Measurements from ENCODE around the gene LGSN.

The LGSN gene

DNA sequence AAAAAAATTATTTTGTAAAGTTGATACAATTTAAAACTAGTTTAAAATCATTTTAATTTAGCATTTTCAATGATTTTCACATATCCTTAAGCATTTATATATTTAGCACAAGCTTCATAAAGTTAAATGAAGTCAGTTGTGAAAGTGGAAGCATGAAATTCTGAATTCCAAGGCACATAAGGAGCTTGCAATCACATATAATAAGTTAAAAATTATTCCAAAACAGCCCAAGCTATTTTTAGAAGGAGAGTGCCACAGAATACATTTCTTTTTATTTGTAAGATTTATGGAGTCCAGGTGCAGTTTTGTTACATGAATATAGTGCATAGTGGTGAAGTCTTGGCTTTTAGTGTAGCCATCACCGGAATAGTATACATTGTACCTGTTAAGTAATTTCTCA lies 3.2 kb upstream of the LGSN start:
- no peak overlapping the region for H3K4me3 ChIP-seq (ENCODE audit: low read depth, low read length)
- TF ChIP-seq, protein P1, sequence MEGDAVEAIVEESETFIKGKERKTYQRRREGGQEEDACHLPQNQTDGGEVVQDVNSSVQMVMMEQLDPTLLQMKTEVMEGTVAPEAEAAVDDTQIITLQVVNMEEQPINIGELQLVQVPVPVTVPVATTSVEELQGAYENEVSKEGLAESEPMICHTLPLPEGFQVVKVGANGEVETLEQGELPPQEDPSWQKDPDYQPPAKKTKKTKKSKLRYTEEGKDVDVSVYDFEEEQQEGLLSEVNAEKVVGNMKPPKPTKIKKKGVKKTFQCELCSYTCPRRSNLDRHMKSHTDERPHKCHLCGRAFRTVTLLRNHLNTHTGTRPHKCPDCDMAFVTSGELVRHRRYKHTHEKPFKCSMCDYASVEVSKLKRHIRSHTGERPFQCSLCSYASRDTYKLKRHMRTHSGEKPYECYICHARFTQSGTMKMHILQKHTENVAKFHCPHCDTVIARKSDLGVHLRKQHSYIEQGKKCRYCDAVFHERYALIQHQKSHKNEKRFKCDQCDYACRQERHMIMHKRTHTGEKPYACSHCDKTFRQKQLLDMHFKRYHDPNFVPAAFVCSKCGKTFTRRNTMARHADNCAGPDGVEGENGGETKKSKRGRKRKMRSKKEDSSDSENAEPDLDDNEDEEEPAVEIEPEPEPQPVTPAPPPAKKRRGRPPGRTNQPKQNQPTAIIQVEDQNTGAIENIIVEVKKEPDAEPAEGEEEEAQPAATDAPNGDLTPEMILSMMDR (IDR thresholded peaks at IDR 0.05; ENCODE audit: borderline replicate concordance, insufficient read depth, low read depth, low read length) = no peak

DNA sequence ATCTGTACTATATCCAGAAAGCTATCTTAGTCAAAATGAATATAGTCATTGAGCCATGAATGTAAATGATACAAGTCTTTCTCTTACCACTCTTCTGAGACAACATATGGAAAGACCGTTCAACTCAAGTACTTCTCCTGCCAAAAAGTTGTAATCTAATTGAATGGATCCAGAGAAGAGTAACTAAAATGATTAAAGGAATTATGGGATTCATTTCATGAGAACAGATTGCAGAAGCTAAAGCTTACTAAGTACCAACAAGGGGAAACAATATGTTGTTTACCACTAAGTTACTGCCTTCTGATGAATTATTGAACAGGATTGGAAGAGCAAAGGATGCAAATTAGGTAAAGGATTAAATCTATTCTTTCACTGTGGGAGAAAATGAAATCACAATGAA lies 2.0 kb upstream of the LGSN start:
- H3K4me3 ChIP-seq (ENCODE audit: low read depth, low read length) = no peak overlapping the region
- TF ChIP-seq, protein P1 (IDR thresholded peaks at IDR 0.05; ENCODE audit: borderline replicate concordance, insufficient read depth, low read depth, low read length) = no peak

DNA sequence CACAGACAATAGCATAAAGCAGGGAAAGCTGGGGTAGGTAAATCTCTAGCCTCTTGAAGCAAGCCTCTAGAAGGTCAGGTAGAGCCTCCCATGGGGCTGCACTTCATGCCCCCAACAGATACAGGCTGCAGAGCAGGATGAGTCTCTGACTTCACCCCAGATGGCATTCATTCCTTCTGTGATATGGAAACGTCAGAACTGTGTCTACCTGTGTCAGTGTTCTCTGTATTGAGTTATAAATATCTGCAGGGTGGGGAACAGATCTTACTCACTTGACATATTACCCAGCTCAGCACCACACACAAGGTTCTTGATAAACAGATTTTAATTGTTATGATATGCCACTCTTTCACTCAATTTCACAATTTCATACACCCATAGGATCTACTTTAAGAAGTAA lies 2.1 kb downstream of the LGSN start:
- TF ChIP-seq, protein P1 (IDR thresholded peaks at IDR 0.05; ENCODE audit: borderline replicate concordance, insufficient read depth, low read depth, low read length) = no peak
- no peak overlapping the region for H3K4me3 ChIP-seq (ENCODE audit: low read depth, low read length)

DNA sequence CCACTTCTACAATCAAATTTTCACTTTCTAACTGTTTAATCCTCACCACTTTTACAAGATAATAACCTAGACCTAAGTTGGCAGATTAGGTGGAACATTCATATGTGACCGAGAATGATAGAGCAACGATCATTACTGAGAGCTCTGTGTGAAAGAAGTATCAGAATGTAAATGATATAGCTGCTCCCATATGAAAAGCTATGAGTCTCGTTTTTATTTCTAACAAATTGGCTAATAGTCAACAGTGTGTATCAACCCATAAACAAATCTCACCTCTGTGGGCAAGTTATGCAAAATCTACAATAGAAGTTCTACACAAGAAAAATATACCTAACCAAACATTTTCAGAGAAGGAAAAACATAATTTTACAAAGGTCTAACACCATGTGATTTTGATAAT lies 3.7 kb downstream of the LGSN start:
- H3K4me3 ChIP-seq (ENCODE audit: low read depth, low read length) = no peak overlapping the region
- TF ChIP-seq, protein P1 (IDR thresholded peaks at IDR 0.05; ENCODE audit: borderline replicate concordance, insufficient read depth, low read depth, low read length) = no peak

DNA sequence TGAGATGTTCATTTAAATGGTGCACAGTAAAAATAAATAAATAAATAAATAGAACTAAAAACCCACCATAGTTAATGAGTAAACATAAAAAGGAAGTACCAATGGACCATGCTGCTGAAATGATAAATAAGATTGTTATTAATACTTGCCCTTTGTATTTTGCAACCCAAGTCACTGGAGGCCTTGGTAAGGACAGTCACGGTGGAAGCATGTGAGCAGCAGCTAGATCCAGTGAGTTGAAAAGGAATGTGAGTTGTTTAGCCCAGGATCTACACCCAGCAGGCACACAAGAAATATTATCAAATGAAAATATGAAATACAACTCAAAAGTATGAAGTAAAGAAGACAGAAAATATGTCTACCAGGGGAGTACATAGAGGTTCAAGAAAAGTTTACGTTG lies 6.7 kb downstream of the LGSN start:
- TF ChIP-seq, protein P1 (IDR thresholded peaks at IDR 0.05; ENCODE audit: borderline replicate concordance, insufficient read depth, low read depth, low read length) = no peak

DNA sequence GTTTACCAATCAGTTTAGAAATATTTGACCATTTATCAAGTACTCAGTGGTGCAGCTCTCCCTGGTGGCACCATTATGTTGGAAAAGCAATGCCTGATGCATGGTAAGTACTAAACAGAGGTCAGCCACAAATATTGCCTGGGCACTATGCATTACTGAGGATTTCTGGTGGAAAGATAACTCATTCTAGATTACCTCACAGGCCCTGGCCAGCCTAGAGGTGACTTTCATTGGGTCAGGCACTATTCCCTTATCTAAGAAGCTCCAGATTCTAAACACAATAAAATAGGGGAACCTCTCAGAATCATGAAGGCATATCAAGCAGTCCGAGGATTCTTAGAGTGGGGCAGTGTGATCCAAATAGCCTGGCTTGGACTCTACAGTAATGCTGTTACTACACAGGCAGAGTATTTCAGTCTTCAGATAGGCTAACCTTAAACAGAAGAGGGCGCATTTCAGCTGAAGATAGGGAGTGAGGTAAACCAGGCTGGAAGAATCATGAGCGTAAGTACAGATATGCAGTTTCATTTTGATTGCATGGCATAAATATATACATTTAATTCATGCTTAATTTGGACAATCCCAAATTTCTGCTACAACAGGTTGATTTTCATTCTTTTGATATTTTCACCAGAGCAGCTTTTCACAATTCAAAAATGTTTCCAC lies 12.1 kb downstream of the LGSN start:
- H3K4me3 ChIP-seq (ENCODE audit: low read depth, low read length) = no peak overlapping the region
- TF ChIP-seq, protein P1 (IDR thresholded peaks at IDR 0.05; ENCODE audit: borderline replicate concordance, insufficient read depth, low read depth, low read length) = peak; percentile 35; the same call in 1 of the 2 replicates

More for the DNA sequence above, 6.7 kb downstream of the LGSN start:
- no peak overlapping the region for H3K4me3 ChIP-seq (ENCODE audit: low read depth, low read length)

DNA sequence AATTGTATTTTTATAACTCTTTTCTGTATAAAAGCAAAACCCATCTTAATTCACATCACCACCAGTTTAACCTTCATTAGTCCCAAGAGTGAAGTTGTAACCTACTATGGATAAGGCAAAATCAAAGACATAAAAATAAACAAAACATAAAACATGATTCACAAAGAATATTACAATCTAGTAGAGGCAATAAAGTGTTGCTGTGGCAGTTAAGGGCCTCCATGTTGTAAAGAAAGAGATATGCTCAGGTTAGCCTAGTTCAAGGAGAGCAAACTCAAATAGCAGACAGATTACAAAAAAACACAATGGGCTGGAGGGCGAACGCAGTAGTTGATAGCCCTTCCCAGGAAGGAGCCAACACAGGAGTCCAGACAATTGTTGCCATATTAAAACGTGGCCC lies 13.4 kb downstream of the LGSN start:
- no peak overlapping the region for H3K4me3 ChIP-seq (ENCODE audit: low read depth, low read length)
- TF ChIP-seq, protein P1 (IDR thresholded peaks at IDR 0.05; ENCODE audit: borderline replicate concordance, insufficient read depth, low read depth, low read length) = no peak
